ENCODE data around the gene SNED1. TPM values are rescaled to one million over a fixed set of nuclear protein-coding genes. Genes with fewer than 3 reads are reported as not detected.

The SNED1 gene
- total RNA-seq, 1 experiment from 2014 or later: 18.3 TPM

DNA sequence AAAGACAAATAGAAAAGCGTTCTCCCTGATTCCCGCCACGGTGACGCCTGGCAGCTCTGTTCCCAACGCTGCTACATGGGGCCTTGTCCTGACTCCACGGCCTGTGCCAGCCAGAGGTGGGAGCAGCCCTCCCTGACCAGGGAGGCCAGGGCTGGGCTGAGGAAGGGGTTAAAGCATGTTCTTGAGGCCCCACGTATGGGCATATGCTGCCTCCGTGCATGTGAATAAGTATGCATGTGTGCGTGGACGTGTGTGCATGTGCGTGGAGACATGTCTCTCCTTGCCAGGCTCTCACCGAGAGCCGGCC is 1.6 kb upstream of the SNED1 start:
- H3K4me3 ChIP-seq: no peak overlapping the region
- no peaks in the 10 kb centered on the region for H3K27me3 ChIP-seq (replicated peaks)
- no peak overlapping the region for H3K27ac ChIP-seq
- peaks cover 26% of the 10 kb centered on the region for H3K36me3 ChIP-seq
- no peaks in the 10 kb centered on the region for H3K9me3 ChIP-seq (replicated peaks)
- H3K4me1 ChIP-seq (replicated peaks): peaks cover 36% of the 10 kb centered on the region
- peak in 1 of 2 experiments; percentile 38 for DNase-seq (ENCODE audit: low read depth in 1 of 2, low spot score in 2 of 2)

DNA sequence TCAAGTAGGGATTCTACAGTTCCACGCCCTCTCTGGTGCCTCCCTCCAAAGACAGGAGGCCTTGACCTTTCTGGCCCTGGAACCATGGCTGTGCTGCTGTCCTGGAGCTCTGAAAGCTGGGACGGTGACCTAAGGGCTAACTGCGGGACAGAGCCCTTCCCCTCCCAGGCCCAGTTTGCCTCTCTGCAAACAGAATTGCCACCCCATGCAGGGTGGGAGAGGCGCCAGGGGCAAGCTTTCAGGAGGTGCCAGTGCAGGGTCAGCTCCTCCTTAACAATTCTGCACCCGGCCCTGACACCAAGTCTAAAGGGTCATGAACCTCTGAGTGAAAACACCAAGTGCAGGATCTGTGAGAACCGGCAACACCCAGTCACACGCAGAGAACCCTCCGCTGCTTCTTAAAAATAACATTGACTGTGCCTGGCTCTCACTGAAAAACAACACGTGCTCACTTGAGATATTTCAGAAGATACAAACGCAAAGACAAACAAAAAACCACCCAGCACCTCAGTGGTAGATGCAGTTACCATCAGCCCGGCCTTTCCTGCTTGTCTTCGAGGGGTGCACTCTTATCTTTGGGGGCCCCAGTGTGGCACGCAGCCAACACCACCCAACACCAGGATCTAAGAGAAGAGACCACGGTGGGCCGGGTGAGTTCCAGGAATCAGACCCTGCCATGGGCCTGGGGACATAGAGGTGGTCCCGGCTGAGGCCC is 1.1 kb upstream of the SNED1 start:
- H3K9me3 ChIP-seq (replicated peaks): no peaks in the 10 kb centered on the region
- H3K36me3 ChIP-seq: peaks cover 31% of the 10 kb centered on the region
- no peak overlapping the region for H3K27ac ChIP-seq
- DNase-seq (ENCODE audit: low read depth in 1 of 2, low spot score in 2 of 2): peak in 1 of 2 experiments; percentile 33
- H3K27me3 ChIP-seq (replicated peaks): no peaks in the 10 kb centered on the region
- peaks cover 31% of the 10 kb centered on the region for H3K4me1 ChIP-seq (replicated peaks)
- H3K4me3 ChIP-seq: no peak overlapping the region

- Histone ChIP-seq H3K27ac (no peak overlapping the region), H3K9me3 (replicated peaks) (peaks cover 6% of the 10 kb centered on the region), H3K27me3 (replicated peaks) (no peaks in the 10 kb centered on the region), H3K4me3 (peak overlapping the region; percentile 93), H3K4me1 (replicated peaks) (peaks cover 26% of the 10 kb centered on the region), H3K36me3 (peaks cover 43% of the 10 kb centered on the region)
- no peak for DNase-seq (ENCODE audit: low read depth in 1 of 2, low spot score in 2 of 2)
Observed at GRCh38 chr2:240998706-240998994, 232 bp downstream of the SNED1 start.

DNA sequence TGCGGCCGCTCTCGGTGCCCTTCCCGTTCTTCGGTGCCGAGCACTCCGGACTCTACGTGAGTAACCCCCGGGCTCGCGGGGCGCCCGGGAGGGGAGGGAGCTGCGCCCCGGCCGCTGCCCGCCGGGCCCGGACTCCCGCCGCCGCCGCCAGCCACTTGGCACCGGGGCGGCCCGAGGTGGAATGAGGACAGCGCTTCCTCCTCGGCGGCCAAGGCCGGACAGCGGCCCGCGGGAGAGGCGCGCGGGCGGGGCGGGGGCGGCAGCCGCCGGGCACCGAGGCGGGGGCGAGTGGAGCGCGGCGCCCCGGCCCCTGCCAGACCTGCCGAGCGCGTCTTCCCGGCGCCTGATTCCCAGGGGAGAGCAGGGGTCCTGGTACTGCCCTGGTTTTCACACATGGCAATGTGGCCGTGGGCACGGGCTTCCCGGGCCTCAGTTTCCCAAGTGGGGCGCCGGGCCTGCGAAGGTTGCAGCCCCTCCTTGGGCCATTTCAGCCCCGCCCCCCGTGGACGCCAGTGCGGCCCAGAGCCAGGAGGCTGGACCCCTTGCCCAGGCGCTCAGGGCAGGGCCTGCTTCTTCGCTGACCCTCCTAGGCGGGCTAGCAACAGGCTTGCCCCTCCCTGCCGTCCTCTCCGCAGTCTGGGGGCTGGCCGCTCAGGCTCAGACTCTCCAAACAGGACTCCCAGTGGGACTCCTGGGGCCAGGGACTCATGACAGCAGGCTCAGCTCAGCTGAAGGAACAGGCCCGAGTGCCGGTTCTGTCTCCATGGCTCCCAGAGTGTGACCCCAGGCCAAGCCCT is 775 bp downstream of the SNED1 start:
- peak in 1 of 2 experiments; percentile 40 for DNase-seq (ENCODE audit: low read depth in 1 of 2, low spot score in 2 of 2)

DNA sequence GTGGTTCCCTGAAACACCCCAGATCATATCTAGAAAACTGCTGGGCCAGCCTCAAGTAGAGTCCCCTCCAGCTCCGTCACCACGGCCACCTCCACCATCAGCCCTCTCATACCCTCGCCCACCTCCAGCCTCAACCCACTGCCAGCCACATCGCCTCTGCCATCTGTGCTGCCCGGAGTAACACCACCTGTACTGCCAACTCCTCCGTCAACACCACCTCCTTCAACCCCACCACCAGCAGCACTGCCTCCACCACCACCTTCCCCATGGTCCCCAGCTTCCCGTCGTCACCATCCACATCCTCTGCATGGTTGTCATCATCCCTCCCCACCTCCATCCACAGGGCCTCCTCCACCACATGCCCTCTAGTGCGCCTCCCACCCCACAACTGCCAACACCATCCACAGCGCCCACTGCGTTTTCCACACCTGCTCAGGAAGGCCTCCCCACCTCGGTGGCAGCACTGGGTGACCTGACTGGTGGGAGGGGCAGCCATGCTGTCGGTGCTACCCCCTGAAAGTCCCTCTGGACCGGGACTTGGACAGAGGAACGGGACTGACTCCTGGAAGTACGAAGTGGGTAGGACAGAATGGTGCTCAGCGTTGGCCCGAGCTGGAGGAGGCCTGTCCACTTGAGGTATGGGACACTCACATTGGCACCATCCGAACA is 1.6 kb downstream of the SNED1 start:
- peaks cover 26% of the 10 kb centered on the region for H3K4me1 ChIP-seq (replicated peaks)
- H3K4me3 ChIP-seq: peak overlapping the region; percentile 93
- peak in 1 of 2 experiments; percentile 42 for DNase-seq (ENCODE audit: low read depth in 1 of 2, low spot score in 2 of 2)
- no peaks in the 10 kb centered on the region for H3K27me3 ChIP-seq (replicated peaks)
- H3K9me3 ChIP-seq (replicated peaks): peaks cover 16% of the 10 kb centered on the region
- no peak overlapping the region for H3K27ac ChIP-seq
- H3K36me3 ChIP-seq: peaks cover 56% of the 10 kb centered on the region

More for the DNA sequence above, 775 bp downstream of the SNED1 start:
- H3K36me3 ChIP-seq: peaks cover 48% of the 10 kb centered on the region
- no peaks in the 10 kb centered on the region for H3K27me3 ChIP-seq (replicated peaks)
- peaks cover 26% of the 10 kb centered on the region for H3K4me1 ChIP-seq (replicated peaks)
- peaks cover 11% of the 10 kb centered on the region for H3K9me3 ChIP-seq (replicated peaks)
- peak overlapping the region; percentile 93 for H3K4me3 ChIP-seq
- H3K27ac ChIP-seq: no peak overlapping the region

- peaks cover 26% of the 10 kb centered on the region for H3K4me1 ChIP-seq (replicated peaks)
- peaks cover 60% of the 10 kb centered on the region for H3K36me3 ChIP-seq
- no peaks in the 10 kb centered on the region for H3K27me3 ChIP-seq (replicated peaks)
- peaks cover 21% of the 10 kb centered on the region for H3K9me3 ChIP-seq (replicated peaks)
- H3K4me3 ChIP-seq: no peak overlapping the region
- DNase-seq (ENCODE audit: low read depth in 1 of 2, low spot score in 2 of 2): peak in 1 of 2 experiments; percentile 41
- H3K27ac ChIP-seq: no peak overlapping the region
Observed at GRCh38 chr2:241000831-241001321, 2.5 kb downstream of the SNED1 start.

DNA sequence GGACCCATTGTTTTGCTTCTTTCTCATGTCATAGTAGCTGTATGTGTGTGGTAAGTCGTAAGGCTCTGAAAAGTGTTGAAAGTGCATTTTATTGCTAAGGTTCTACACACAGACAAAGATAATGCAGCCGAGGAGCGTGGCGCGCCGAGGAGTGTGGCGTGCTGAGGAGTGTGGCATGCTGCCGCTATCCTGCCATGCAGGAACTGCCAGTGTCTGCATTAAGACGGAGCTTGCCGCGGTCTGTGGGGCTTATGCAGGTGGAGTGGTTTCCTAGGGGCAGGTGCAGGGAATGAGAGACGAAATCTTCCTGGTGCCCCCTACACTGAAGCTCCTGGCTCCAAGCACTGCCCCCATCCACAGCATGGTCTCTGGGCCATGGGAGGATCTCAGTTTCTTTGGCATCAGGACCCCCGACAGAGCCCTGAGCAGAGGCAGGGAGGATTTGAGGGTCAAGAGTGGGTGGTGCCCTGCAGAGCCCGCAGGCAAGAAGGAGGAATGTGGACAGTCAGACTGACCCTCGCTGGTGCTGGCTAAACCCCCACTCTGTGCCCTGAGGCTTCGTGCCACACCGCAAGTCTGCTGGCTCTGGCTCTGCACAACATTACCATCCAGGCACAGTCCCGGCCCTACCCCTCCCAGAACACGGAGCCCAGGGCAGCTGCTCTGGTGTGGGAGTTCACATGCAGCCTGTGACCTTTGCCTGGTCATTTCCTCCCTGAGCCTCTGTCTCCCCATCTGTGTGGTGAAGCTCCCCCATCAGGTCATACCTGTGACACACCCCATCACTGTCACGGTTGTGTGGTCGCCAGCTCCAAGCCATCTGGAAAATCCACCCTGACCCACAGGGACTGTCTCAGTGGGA is 3.2 kb downstream of the SNED1 start:
- DNase-seq (ENCODE audit: low read depth in 1 of 2, low spot score in 2 of 2): no peak
- Histone ChIP-seq H3K36me3 (peaks cover 60% of the 10 kb centered on the region), H3K4me3 (no peak overlapping the region), H3K4me1 (replicated peaks) (peaks cover 26% of the 10 kb centered on the region), H3K27me3 (replicated peaks) (no peaks in the 10 kb centered on the region), H3K27ac (no peak overlapping the region), H3K9me3 (replicated peaks) (peaks cover 21% of the 10 kb centered on the region)

- Histone ChIP-seq H3K27ac (no peak overlapping the region), H3K4me3 (no peak overlapping the region), H3K9me3 (replicated peaks) (peaks cover 21% of the 10 kb centered on the region), H3K4me1 (replicated peaks) (peaks cover 25% of the 10 kb centered on the region), H3K27me3 (replicated peaks) (no peaks in the 10 kb centered on the region), H3K36me3 (peaks cover 60% of the 10 kb centered on the region)
- peak in 1 of 2 experiments; percentile 37 for DNase-seq (ENCODE audit: low read depth in 1 of 2, low spot score in 2 of 2)
Observed at GRCh38 chr2:241002275-241003046, 4.0 kb downstream of the SNED1 start.

DNA sequence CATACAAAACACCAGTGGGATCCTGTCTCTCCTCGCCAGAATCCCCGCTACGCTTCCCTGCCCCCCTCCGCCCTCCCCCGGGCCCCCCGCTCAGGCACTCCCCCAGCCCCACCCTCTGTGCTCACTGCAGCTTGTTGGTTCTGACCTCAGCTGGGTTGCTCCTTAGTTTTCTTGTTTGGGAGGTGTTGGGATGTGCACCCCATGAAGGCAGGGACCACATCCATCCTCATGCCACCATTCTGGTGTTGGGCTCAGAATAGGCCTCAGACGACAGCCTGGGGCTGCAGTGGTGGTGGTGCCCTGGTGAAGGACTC is 4.6 kb downstream of the SNED1 start:
- Histone ChIP-seq H3K4me3 (no peak overlapping the region), H3K27me3 (replicated peaks) (no peaks in the 10 kb centered on the region), H3K9me3 (replicated peaks) (peaks cover 21% of the 10 kb centered on the region), H3K4me1 (replicated peaks) (peaks cover 19% of the 10 kb centered on the region), H3K36me3 (peaks cover 60% of the 10 kb centered on the region), H3K27ac (no peak overlapping the region)
- DNase-seq (ENCODE audit: low read depth in 1 of 2, low spot score in 2 of 2): peak in 1 of 2 experiments; percentile 34

GRCh38 chr2:241003369-241003768 is 5.0 kb downstream of the SNED1 start:
- no peak for DNase-seq (ENCODE audit: low read depth in 1 of 2, low spot score in 2 of 2)

DNA sequence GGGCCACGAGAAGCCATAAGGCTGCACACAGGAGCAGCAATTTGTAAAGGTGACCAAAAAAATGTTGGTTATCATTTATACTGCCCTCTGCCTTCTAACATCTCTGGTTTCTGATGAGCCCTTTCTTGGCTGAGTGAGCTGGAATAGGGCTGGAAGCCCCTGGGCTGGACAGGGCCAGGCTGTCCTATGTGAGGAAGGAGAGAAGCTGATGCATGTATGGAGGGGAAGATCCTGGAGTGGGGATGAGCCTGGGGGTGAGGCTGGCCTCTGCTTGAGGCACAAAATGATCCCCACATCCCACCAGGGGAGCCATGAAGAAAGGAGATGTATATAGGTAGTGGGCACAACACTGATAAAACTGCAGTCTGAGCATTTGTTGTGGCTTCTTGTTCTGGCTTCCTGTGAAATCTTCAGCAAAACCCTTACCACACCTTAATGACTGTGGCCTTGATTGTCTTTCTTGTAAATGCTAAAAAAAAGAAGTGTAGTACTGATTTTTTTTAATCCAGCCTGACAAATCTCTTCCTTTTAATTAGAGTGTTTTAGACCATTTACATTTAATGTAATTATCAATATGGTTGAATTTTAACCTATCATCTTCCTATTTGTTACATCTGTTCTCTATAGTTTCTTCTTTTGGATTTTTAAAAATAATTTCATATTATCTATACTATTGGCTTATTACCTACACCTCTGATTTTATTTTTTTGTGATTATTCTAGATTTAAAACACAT is 5.6 kb downstream of the SNED1 start:
- Histone ChIP-seq H3K4me1 (replicated peaks) (peaks cover 20% of the 10 kb centered on the region), H3K36me3 (peaks cover 57% of the 10 kb centered on the region), H3K4me3 (no peak overlapping the region), H3K9me3 (replicated peaks) (peaks cover 21% of the 10 kb centered on the region), H3K27ac (no peak overlapping the region), H3K27me3 (replicated peaks) (no peaks in the 10 kb centered on the region)
- DNase-seq (ENCODE audit: low read depth in 1 of 2, low spot score in 2 of 2): no peak

More at GRCh38 chr2:241003369-241003768, 5.0 kb downstream of the SNED1 start:
- Histone ChIP-seq H3K36me3 (peaks cover 60% of the 10 kb centered on the region), H3K4me1 (replicated peaks) (peaks cover 16% of the 10 kb centered on the region), H3K27me3 (replicated peaks) (no peaks in the 10 kb centered on the region), H3K27ac (no peak overlapping the region), H3K4me3 (no peak overlapping the region), H3K9me3 (replicated peaks) (peaks cover 21% of the 10 kb centered on the region)

- H3K27me3 ChIP-seq (replicated peaks): no peaks in the 10 kb centered on the region
- no peak overlapping the region for H3K4me3 ChIP-seq
- H3K9me3 ChIP-seq (replicated peaks): peaks cover 21% of the 10 kb centered on the region
- peaks cover 23% of the 10 kb centered on the region for H3K4me1 ChIP-seq (replicated peaks)
- H3K27ac ChIP-seq: no peak overlapping the region
- DNase-seq (ENCODE audit: low read depth in 1 of 2, low spot score in 2 of 2): no peak
- peaks cover 49% of the 10 kb centered on the region for H3K36me3 ChIP-seq
Observed at GRCh38 chr2:241005569-241005968, 7.2 kb downstream of the SNED1 start.
